MM.1S (cell line): Measurements from ENCODE around the gene HMOX2.

Experiments
- DNase-seq: peaks from one replicate; pipeline ENCODE4 v3.0.0-alpha.2; 2015
- H2AFZ ChIP-seq: fragments of 300-600 bp; sonication (generic); 2 replicates; pipeline ENCODE4 v1.6.0; 2016; ENCODE audit warnings: antibody characterized with exemption, low read length
- H3F3A ChIP-seq: fragments of 300-600 bp; sonication (generic); 2 replicates; pipeline ENCODE4 v1.6.1; 2016; ENCODE audit warnings: mild to moderate bottlenecking, antibody characterized with exemption, low read length, moderate library complexity, mixed read lengths; ENCODE audit not compliant: insufficient read depth
- H3K27ac ChIP-seq: fragments of 300-600 bp; sonication (generic); 2 replicates; pipeline ENCODE4 v1.5.1; 2016; ENCODE audit warnings: mild to moderate bottlenecking, low read length
- H3K27me3 ChIP-seq: fragments of 300-600 bp; sonication (generic); replicated peaks from 2 replicates; pipeline ENCODE4 v1.6.0; 2016; ENCODE audit warnings: low read length; ENCODE audit not compliant: insufficient read depth
- H3K36me3 ChIP-seq: fragments of 300-600 bp; sonication (generic); replicated peaks from 2 replicates; pipeline ENCODE4 v1.6.1; 2016; ENCODE audit warnings: mild to moderate bottlenecking, low read length, mixed read lengths; ENCODE audit not compliant: insufficient read depth
- H3K4me1 ChIP-seq: fragments of 300-600 bp; sonication (generic); 2 replicates; pipeline ENCODE4 v1.6.1; 2016; ENCODE audit warnings: low read length, mixed read lengths
- H3K4me2 ChIP-seq: fragments of 300-600 bp; sonication (generic); 2 replicates; pipeline ENCODE4 v1.6.0; 2016; ENCODE audit warnings: low read depth, low read length
- H3K4me3 ChIP-seq: fragments of 300-600 bp; sonication (generic); 2 replicates; pipeline ENCODE4 v1.5.1; 2016; ENCODE audit warnings: low read length, mixed read lengths
- H3K79me2 ChIP-seq: fragments of 300-600 bp; sonication (generic); 2 replicates; pipeline ENCODE4 v1.6.1; 2016; ENCODE audit warnings: mixed run types, low read length, mixed read lengths
- H3K9ac ChIP-seq: fragments of 300-600 bp; sonication (generic); 2 replicates; pipeline ENCODE4 v1.6.1; 2016; ENCODE audit warnings: low read length, mixed read lengths
- H3K9me2 ChIP-seq: fragments of 300-600 bp; sonication (generic); replicated peaks from 2 replicates; pipeline ENCODE4 v1.6.1; 2016; ENCODE audit warnings: mild to moderate bottlenecking, low read length, mixed read lengths; ENCODE audit not compliant: insufficient read depth
- H3K9me3 ChIP-seq: fragments of 300-600 bp; sonication (generic); replicated peaks from 2 replicates; pipeline ENCODE4 v1.6.1; 2016; ENCODE audit warnings: mild to moderate bottlenecking, low read length, mixed read lengths; ENCODE audit not compliant: insufficient read depth
- H4K20me1 ChIP-seq: fragments of 300-600 bp; sonication (generic); 2 replicates; pipeline ENCODE4 v1.6.1; 2016; ENCODE audit warnings: mild to moderate bottlenecking, low read length, moderate library complexity, mixed read lengths; ENCODE audit not compliant: insufficient read depth
- CTCF ChIP-seq: fragments of 300-600 bp; sonication (generic); IDR thresholded peaks from 2 replicates; pipeline ENCODE4 v1.5.1; 2016; ENCODE audit warnings: antibody characterized with exemption, low read length, mixed read lengths
- EZH2 ChIP-seq: fragments of 300-600 bp; sonication (generic); optimal IDR thresholded peaks from 2 replicates; pipeline ENCODE3; 2017; ENCODE audit warnings: low read depth, mild to moderate bottlenecking, antibody characterized with exemption, low read length, mixed read lengths
- EZH2phosphoT487 ChIP-seq: fragments of 300-600 bp; sonication (generic); IDR thresholded peaks from 2 replicates; pipeline ENCODE4 v1.6.1; 2018; ENCODE audit warnings: antibody characterized with exemption, low read length

Gene HMOX2

GRCh38 chr16:4450931-4451519 is 25.2 kb upstream of the HMOX2 start:
- no peak for TF ChIP-seq CTCF
- TF ChIP-seq EZH2phosphoT487: no peak
- TF ChIP-seq EZH2: no peak
- H3K4me3 ChIP-seq: no peak overlapping the region
- no peak overlapping the region for H2AFZ ChIP-seq
- H3F3A ChIP-seq: no peaks in the 10 kb centered on the region
- H3K9me3 ChIP-seq: no peaks in the 10 kb centered on the region
- peaks cover 6% of the 10 kb centered on the region; the same call in 1 of the 2 replicates for H3K79me2 ChIP-seq
- H3K4me2 ChIP-seq: no peak overlapping the region
- no peaks in the 10 kb centered on the region for H4K20me1 ChIP-seq
- H3K4me1 ChIP-seq: no peaks in the 10 kb centered on the region
- H3K36me3 ChIP-seq: peaks cover 21% of the 10 kb centered on the region
- H3K9ac ChIP-seq: no peak overlapping the region
- no peaks in the 10 kb centered on the region for H3K9me2 ChIP-seq
- DNase-seq: no peak
- no peaks in the 10 kb centered on the region for H3K27me3 ChIP-seq
- no peak overlapping the region for H3K27ac ChIP-seq

- TF ChIP-seq EZH2 (no peak), EZH2phosphoT487 (no peak), CTCF (no peak)
- no peak overlapping the region for H3K27ac ChIP-seq
- H3K9me3 ChIP-seq: no peaks in the 10 kb centered on the region
- no peaks in the 10 kb centered on the region for H3K9me2 ChIP-seq
- peaks cover 16% of the 10 kb centered on the region for H3K36me3 ChIP-seq
- H3K4me3 ChIP-seq: no peak overlapping the region
- no peak overlapping the region for H3K4me2 ChIP-seq
- H3K9ac ChIP-seq: no peak overlapping the region
- H3K79me2 ChIP-seq: peaks cover 6% of the 10 kb centered on the region; the same call in 1 of the 2 replicates
- H3K27me3 ChIP-seq: no peaks in the 10 kb centered on the region
- no peaks in the 10 kb centered on the region for H3K4me1 ChIP-seq
- no peaks in the 10 kb centered on the region for H4K20me1 ChIP-seq
- H3F3A ChIP-seq: no peaks in the 10 kb centered on the region
- no peak for DNase-seq
- H2AFZ ChIP-seq: no peak overlapping the region
Observed at GRCh38 chr16:4452674-4453073, 23.5 kb upstream of the HMOX2 start.

GRCh38 chr16:4454623-4455022 is 21.6 kb upstream of the HMOX2 start:
- TF ChIP-seq CTCF (no peak), EZH2phosphoT487 (no peak), EZH2 (no peak)
- peaks cover 16% of the 10 kb centered on the region for H3K36me3 ChIP-seq
- no peak overlapping the region for H3K4me2 ChIP-seq
- no peak overlapping the region for H2AFZ ChIP-seq
- H3F3A ChIP-seq: no peaks in the 10 kb centered on the region
- no peaks in the 10 kb centered on the region for H3K27me3 ChIP-seq
- H3K27ac ChIP-seq: no peak overlapping the region
- no peak for DNase-seq
- H3K9me2 ChIP-seq: no peaks in the 10 kb centered on the region
- H3K9ac ChIP-seq: no peak overlapping the region
- no peaks in the 10 kb centered on the region for H3K4me1 ChIP-seq
- peaks cover 6% of the 10 kb centered on the region; the same call in 1 of the 2 replicates for H3K79me2 ChIP-seq
- no peaks in the 10 kb centered on the region for H4K20me1 ChIP-seq
- H3K9me3 ChIP-seq: no peaks in the 10 kb centered on the region
- H3K4me3 ChIP-seq: no peak overlapping the region
